Heart left ventricle (tissue), 16 donors: ENCODE results near the gene CDH2. TPM values are rescaled to one million over a fixed set of nuclear protein-coding genes. Genes with fewer than 3 reads are reported as not detected.

ENCODE experiments used
- ATAC-seq, 4 donors: fragments of 200-7000 bp; cut with Tn5 transposase; one replicate each; pipeline ENCODE4 v1.9.1; 2020 to 2022; ENCODE audit warnings: moderate library complexity in 4 of 4, mild to moderate bottlenecking in 3 of 4, moderate number of reproducible peaks in 1 of 4
- DNase-seq, 5 donors: peaks; one replicate each; pipeline ENCODE4 v3.0.0-alpha.2; 2020
- H3K27ac ChIP-seq, 12 donors: fragments of 200-600 bp; sonication (generic) in 4 of 12; one replicate each; pipeline versions ENCODE4 v1.5.0 to v1.8.0; 2016 to 2022; ENCODE audit warnings: mild to moderate bottlenecking in 2 of 12
- H3K27me3 ChIP-seq, 9 donors: fragments of 200-600 bp; sonication (generic) in 2 of 9; one replicate each; pipeline versions ENCODE4 v1.5.1 to v1.8.0; 2016 to 2022; ENCODE audit warnings: mild to moderate bottlenecking in 3 of 9
- H3K36me3 ChIP-seq, 9 donors: fragments of 200-600 bp; sonication (generic) in 2 of 9; one replicate each; pipeline versions ENCODE4 v1.5.0 to v1.8.0; 2018 to 2022; ENCODE audit warnings: mild to moderate bottlenecking in 2 of 9
- H3K4me1 ChIP-seq, 12 donors: fragments of 200-600 bp; sonication (generic) in 4 of 12; one replicate each; pipeline versions ENCODE4 v1.5.0 to v1.8.0; 2016 to 2022; ENCODE audit warnings: mild to moderate bottlenecking in 3 of 12
- H3K4me3 ChIP-seq, 12 donors: fragments of 200-600 bp; sonication (generic) in 4 of 12; one replicate each; pipeline versions ENCODE4 v1.5.0 to v1.8.0; 2017 to 2022; ENCODE audit warnings: mild to moderate bottlenecking in 9 of 12, moderate library complexity in 4 of 12
- H3K9me3 ChIP-seq, 12 donors: fragments of 200-600 bp; sonication (generic) in 4 of 12; one replicate each; pipeline versions ENCODE4 v1.5.0 to v1.8.0; 2016 to 2022; ENCODE audit warnings: mild to moderate bottlenecking in 1 of 12
- POLR2A ChIP-seq, 2 donors: fragments of 450-650 bp; IDR thresholded peaks; one replicate each; pipeline ENCODE4 v1.6.1; 2017; ENCODE audit warnings: antibody characterized with exemption in 2 of 2, mild to moderate bottlenecking in 2 of 2, moderate library complexity in 2 of 2
- WGBS, 4 donors: extraction: QIAGEN DNeasy Blood & Tissue Kit in 2 of 4; methylation state at CpG; one replicate each; pipeline versions ENCODE4 v1.1.5 to v1.1.7; 2013 to 2018; 5-methylcytosine and 5-hydroxymethylcytosine counted together
- intact Hi-C, 10 donors: fragments of 100-400 bp; cut with DNase I; formaldehyde crosslinking; loops; one replicate each; pipeline versions ENCODE4 v1.11.1 to v1.14.2; 2022
- long read RNA-seq, 3 donors: library from polyadenylated mRNA; unstranded; transcript quantifications; one replicate each; pipeline ENCODE4 v2.0.0, GENCODE V29; 2020 to 2021
- polyA plus RNA-seq, 2 donors: library from polyadenylated mRNA; stranded (reverse); fragments of 200-250 nt; gene quantifications; one replicate each; pipeline ENCODE4 v1.2.3, GENCODE V29; 2013
- total RNA-seq, 9 donors: library from RNA; depleted of rRNA in 2 of 9; stranded (reverse); fragments of >200 nt in 2 of 9; fragmentation: NEBNext Ultra II Directional in 3 of 9; extraction: Animal tissue kit (Norgen Biotek cat#: 25700) in 3 of 9; gene quantifications; one replicate each; pipeline versions ENCODE4 v1.1.0 to v1.2.4, GENCODE V29; 2016 to 2023
- TF ChIP-seq, protein P1 (sequence below), 12 donors: fragments of 200-600 bp; sonication (generic) in 4 of 12; IDR thresholded peaks; one replicate each; pipeline versions ENCODE4 v1.5.0 to v1.8.0; 2018 to 2022; ENCODE audit warnings: antibody characterized with exemption in 12 of 12, mild to moderate bottlenecking in 5 of 12
- donor health status: ischemic (EF 13 %, LVEDD 7.1; RV severe dilation, severe dysfunction).
- donor health status: healthy with polysubstance abuse.
- donor health status: DM: no; HTN: yes; CAD: no.
- donor health status: DM: no; HTN: no; CAD: no.
- donor health status: ischemic (EF 25% LVEDD 6.9; RV normal size, moderate dysfunction).
- donor health status: ischemic (EF 25% LVEDD 5.7; RV mildly dilated, moderate dysfunction).
- donor health status: healthy.
- donor health status: DM: yes; HTN: yes; CAD: no.
- donor health status: ischemic (EF 35%, LVEDD 5.7; RV mildly dilated, moderate dysfunction).
- donor health status: nonischemic (EF 11% LVEDD 7.7; RV severe dilation, severe dysfunction).
- donor health status: DM: yes; HTN: yes; CAD: no.
- donor health status: PGD.
- donor health status: ischemic (EF 29% LVEDD 5.4; RV normal size, mild dysfunction).
- donor health status: nonischemic (EF 23%, LVEDD 6.1; RV moderate dilation, normal function).

CDH2 gene
- total RNA-seq (100 to 1,000 TPM; 313 to 594 (median 411) TPM), polyA plus RNA-seq (100 to 1,000 TPM in 1 of 2 donors, 10 to 100 TPM in 1; 62.5 to 169 TPM)
- long read RNA-seq, donor 1, full-length matches to known transcripts: 336 of 516 reads
- long read RNA-seq, donor 1, partial matches to known transcripts: 159 of 516 reads
- long read RNA-seq, donor 1, other reads (novel, unspliced or antisense): 21 of 516 reads
- long read RNA-seq, donor 2, full-length matches to known transcripts: 1,543 of 2,208 reads
- long read RNA-seq, donor 2, partial matches to known transcripts: 578 of 2,208 reads
- long read RNA-seq, donor 2, other reads (novel, unspliced or antisense): 87 of 2,208 reads
- long read RNA-seq, donor 3, full-length matches to known transcripts: 526 of 681 reads
- long read RNA-seq, donor 3, partial matches to known transcripts: 132 of 681 reads
- long read RNA-seq, donor 3, other reads (novel, unspliced or antisense): 23 of 681 reads

DNA sequence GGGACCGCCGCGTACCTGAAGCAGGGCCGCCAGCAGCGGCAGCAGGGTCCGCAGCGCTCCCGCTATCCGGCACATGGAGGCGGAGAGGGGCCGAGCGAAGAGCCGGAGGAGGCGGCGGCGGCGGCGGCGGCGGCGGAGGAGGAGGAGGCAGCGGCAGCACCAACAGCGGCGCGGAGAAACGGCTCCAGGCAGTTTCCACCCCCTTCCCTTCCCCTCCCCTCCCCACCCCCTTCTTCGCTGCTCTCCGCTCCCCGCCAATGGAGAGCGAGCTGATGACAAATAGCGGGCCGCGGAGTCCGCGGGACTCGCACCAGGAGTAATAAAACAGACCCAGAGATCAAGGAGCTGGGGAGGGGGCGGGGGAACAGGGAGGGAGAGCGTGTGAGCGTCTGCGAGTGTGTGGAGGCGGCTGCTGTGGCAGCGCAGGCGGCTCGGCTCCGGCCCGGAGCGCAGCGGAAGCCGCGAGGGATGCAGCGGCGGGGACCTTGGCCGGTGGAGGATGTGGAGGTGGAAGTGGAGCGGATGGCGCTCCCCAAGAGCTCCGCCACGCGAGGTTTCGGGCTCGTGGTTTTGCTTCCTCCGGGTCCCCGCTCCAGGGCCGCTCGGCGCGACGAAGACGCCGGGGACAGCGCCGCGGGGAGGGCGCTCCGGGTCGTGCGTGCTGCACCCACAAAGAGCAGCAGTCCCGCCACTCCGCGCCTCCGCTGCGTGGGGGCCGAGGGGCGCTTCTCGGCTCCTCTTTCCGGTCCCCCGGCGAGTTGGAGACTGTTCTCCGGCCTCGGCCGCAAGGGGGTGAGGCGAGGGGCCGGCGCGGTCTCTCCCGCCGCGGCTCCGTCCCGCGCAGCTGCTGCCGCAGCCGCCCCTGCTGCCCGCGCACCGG is at the start of gene CDH2:
Gene CDH2, minus strand, starts transcription at position 183 of the 880 bp plus-strand sequence. Its CDS starts 108 bp downstream, at position 75.
- DNase-seq: peak; percentile 69 to 84 (median 78)
- no peaks in the 10 kb centered on the region for H3K9me3 ChIP-seq
- peak within 1 kb of the TSS; percentile 75 to 97 (median 89) for H3K27ac ChIP-seq
- H3K4me1 ChIP-seq: peaks cover 0 to 11% (median 0%) of the 10 kb centered on the region in 12 donors
- intact Hi-C loops: loop anchor here in 6 of 10 donors (2.0 to 10.0 kb wide), 9 partner anchors 55 to 315 kb away; no protein-coding TSS in a partner anchor
- H3K27me3 ChIP-seq: peaks cover 0 to 61% (median 13%) of the 10 kb centered on the region in 9 donors
- WGBS, 4 donors: 1% methylated on average over 29 to 105 of the region's 105 CpGs
- peak within 1 kb of the TSS; percentile 65 to 91 (median 75) for H3K4me3 ChIP-seq
- peak; percentile 49 to 76 (median 66) for ATAC-seq
- TF ChIP-seq, protein P1, sequence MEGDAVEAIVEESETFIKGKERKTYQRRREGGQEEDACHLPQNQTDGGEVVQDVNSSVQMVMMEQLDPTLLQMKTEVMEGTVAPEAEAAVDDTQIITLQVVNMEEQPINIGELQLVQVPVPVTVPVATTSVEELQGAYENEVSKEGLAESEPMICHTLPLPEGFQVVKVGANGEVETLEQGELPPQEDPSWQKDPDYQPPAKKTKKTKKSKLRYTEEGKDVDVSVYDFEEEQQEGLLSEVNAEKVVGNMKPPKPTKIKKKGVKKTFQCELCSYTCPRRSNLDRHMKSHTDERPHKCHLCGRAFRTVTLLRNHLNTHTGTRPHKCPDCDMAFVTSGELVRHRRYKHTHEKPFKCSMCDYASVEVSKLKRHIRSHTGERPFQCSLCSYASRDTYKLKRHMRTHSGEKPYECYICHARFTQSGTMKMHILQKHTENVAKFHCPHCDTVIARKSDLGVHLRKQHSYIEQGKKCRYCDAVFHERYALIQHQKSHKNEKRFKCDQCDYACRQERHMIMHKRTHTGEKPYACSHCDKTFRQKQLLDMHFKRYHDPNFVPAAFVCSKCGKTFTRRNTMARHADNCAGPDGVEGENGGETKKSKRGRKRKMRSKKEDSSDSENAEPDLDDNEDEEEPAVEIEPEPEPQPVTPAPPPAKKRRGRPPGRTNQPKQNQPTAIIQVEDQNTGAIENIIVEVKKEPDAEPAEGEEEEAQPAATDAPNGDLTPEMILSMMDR (IDR thresholded peaks at IDR 0.05): peak in 5 of 12 donors; percentile 12 to 35 (median 18)
- peak; percentile 14 to 76 for TF ChIP-seq POLR2A (IDR thresholded peaks at IDR 0.05)
- H3K36me3 ChIP-seq: no peaks in the 10 kb centered on the region

DNA sequence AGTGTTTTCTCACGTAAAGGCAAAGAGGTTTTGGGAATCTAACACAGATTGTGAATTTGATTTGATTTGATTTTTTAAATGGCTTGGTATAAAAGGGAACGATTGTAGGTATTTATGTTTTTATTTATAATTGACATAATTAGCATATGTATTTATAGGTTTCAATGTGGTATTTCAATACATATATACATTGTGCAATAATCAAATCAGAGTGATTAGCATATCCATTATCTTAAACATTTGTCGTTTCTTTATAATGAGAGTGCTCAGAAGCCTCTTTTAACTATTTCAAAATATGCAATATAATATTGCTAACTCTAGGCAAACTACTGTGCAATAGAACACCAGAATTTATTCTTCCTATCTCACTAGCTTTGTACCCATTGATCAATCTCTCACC is 35.1 kb upstream of the CDH2 start:
- WGBS, 4 donors: 80 to 88% (median 87%) methylated on average over 3 of the region's 3 CpGs
- Histone ChIP-seq H3K4me3 (no peak overlapping the region), H3K27ac (no peak overlapping the region), H3K4me1 (no peaks in the 10 kb centered on the region), H3K27me3 (no peaks in the 10 kb centered on the region), H3K36me3 (no peaks in the 10 kb centered on the region), H3K9me3 (peaks cover 0 to 2% (median 0%) of the 10 kb centered on the region in 12 donors)
- ATAC-seq (no peak), DNase-seq (no peak)
- TF ChIP-seq, protein P1 (IDR thresholded peaks at IDR 0.05): no peak
- TF ChIP-seq POLR2A (IDR thresholded peaks at IDR 0.05): no peak
- intact Hi-C loops: no loop called here

DNA sequence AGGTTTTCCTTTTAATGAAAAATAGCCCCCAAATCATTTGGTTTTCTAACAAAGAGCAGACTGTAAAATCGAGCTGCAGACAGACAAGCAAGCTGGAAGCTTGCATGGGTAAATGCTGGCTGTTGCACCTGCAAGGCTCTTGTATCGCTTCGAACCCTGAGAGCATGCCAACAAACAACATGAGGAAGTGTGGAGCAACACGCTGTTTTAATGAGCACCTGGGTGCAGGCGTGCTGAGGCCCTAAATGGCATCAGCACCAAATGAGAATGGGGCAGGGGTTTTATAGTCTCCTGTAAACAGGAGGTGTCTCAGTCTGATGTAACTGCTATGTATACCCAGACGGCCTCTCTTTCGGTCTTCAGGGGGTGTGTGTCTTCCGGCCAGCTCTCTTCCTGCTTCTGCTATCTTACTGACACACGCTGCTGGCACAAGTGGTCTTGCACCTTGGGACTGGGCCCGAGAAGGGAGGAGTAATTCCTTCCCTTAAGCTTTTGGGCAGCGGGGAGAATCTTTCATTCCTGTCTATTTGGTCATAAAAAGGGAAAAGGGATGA is 31.9 kb upstream of the CDH2 start:
- intact Hi-C loops: no loop called here
- TF ChIP-seq POLR2A (IDR thresholded peaks at IDR 0.05): no peak
- TF ChIP-seq, protein P1 (IDR thresholded peaks at IDR 0.05): no peak

More for the DNA sequence above, 31.9 kb upstream of the CDH2 start:
- WGBS, 4 donors: 72 to 87% (median 76%) methylated on average over 11 of the region's 11 CpGs
- no peaks in the 10 kb centered on the region for H3K27me3 ChIP-seq
- H3K36me3 ChIP-seq: no peaks in the 10 kb centered on the region
- no peak overlapping the region for H3K27ac ChIP-seq
- H3K9me3 ChIP-seq: peaks cover 0 to 2% (median 0%) of the 10 kb centered on the region in 12 donors
- H3K4me1 ChIP-seq: no peaks in the 10 kb centered on the region
- DNase-seq (no peak), ATAC-seq (no peak)
- H3K4me3 ChIP-seq: no peak overlapping the region
